Measurements from ENCODE around the gene IL5.

DNA sequence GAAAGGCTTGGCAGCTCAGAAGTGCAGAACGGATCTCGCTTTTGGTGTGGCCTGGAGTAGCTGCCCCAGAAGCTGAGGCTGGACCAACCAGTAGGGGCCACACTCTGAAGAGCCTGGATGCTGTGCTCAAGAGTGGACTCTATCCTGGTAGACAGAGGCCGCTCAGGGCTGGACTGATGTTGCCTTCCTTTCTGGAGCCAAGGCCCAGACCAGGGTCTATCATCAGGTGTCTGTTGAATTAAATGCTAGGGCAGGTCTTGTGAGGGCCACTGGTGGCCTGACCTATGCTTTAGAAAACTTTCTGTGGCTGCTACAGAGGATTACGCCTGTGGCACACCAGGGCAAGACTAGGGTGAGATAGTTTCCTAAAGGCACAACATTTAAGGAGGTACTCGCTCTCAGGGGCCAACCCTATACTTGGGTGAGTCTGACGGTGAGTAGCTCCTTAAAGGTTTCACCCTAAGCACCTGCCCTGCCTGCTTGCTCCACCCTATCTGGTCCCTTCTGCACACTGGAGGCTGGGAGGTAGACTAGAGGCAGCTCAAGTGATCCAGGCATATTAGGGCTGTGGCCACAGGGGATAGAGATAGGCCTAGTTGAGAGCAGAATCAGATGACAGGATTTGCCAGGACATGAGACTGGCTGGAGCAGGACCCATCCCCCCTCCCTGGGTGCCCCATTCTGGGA, 42.9 kb downstream of the IL5 start:
- TF ChIP-seq, protein P1, sequence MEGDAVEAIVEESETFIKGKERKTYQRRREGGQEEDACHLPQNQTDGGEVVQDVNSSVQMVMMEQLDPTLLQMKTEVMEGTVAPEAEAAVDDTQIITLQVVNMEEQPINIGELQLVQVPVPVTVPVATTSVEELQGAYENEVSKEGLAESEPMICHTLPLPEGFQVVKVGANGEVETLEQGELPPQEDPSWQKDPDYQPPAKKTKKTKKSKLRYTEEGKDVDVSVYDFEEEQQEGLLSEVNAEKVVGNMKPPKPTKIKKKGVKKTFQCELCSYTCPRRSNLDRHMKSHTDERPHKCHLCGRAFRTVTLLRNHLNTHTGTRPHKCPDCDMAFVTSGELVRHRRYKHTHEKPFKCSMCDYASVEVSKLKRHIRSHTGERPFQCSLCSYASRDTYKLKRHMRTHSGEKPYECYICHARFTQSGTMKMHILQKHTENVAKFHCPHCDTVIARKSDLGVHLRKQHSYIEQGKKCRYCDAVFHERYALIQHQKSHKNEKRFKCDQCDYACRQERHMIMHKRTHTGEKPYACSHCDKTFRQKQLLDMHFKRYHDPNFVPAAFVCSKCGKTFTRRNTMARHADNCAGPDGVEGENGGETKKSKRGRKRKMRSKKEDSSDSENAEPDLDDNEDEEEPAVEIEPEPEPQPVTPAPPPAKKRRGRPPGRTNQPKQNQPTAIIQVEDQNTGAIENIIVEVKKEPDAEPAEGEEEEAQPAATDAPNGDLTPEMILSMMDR (conservative IDR thresholded peaks at IDR 0.05; ENCODE audit: low read depth, low read length), result no peak
- TF ChIP-seq EZH2 (IDR thresholded peaks at IDR 0.05; ENCODE audit: borderline replicate concordance, low read depth, low read length, poor library complexity, severe bottlenecking), result no peak

Data from A673 (cell line).